Panc1 (cell line): ENCODE results near the gene RMRP. TPM values are rescaled to one million over a fixed set of nuclear protein-coding genes. Genes with fewer than 3 reads are reported as not detected.
A peak's percentile ranks its signal among the peaks of the same experiment; 100 is the strongest.

ENCODE experiments used
- ATAC-seq: fragments of 200-7000 bp; cut with Tn5 transposase; 2 replicates; pipeline ENCODE4 v1.9.1; 2020; ENCODE audit warnings: mild to moderate bottlenecking, moderate library complexity
- BruUV-seq: library from RNA; stranded (reverse); fragments of 400-500 nt; replicated peaks from 2 replicates; lab custom pipeline; 2021; lab: Mats Ljungman, UMichigan
- CTCF ChIA-PET: fragments of 300-600 bp; sonication (Branson Sonifier 250); formaldehyde crosslinking; loops from one replicate; lab custom pipeline; 2022; ENCODE audit warnings: antibody characterized with exemption; lab: Charles Lee
- POLR2A ChIA-PET: fragments of 300-600 bp; sonication (Branson Sonifier 250); formaldehyde crosslinking; loops from one replicate; lab custom pipeline; 2022; ENCODE audit warnings: antibody characterized with exemption; lab: Charles Lee
- DNase-seq: peaks from one replicate; pipeline ENCODE4 v3.0.0-alpha.2; 2010; ENCODE audit warnings: low read depth, low spot score
- H3K27ac ChIP-seq: 2 replicates; pipeline ENCODE4 v1.5.1; 2011; ENCODE audit warnings: mild to moderate bottlenecking, low read length, inconsistent platforms
- H3K27me3 ChIP-seq: fragments of 200-500 bp; sonication (Bioruptor generic); 2 replicates; pipeline ENCODE4 v1.6.0; 2014; ENCODE audit warnings: low read length, inconsistent platforms; ENCODE audit not compliant: control insufficient read depth, insufficient read depth
- H3K36me3 ChIP-seq: fragments of 200-500 bp; sonication (Bioruptor generic); 2 replicates; pipeline ENCODE4 v1.5.1; 2014; ENCODE audit warnings: inconsistent platforms, mild to moderate bottlenecking, low read length, moderate library complexity; ENCODE audit not compliant: control insufficient read depth, insufficient read depth
- H3K4me1 ChIP-seq: 2 replicates; pipeline ENCODE4 v1.5.1; 2011; ENCODE audit warnings: inconsistent platforms, mild to moderate bottlenecking, low read length, moderate library complexity; ENCODE audit not compliant: control insufficient read depth, insufficient read depth
- H3K4me3 ChIP-seq, 2 experiments: 2 replicates each; pipeline ENCODE4 v1.5.1; 2011 to 2012; ENCODE audit warnings: low read depth in 2 of 2, low read length in 2 of 2, mild to moderate bottlenecking in 2 of 2, inconsistent platforms in 1 of 2, moderate library complexity in 1 of 2
- H3K9me3 ChIP-seq: fragments of 200-500 bp; sonication (Bioruptor generic); 2 replicates; pipeline ENCODE4 v1.5.1; 2014; ENCODE audit warnings: low read depth, mild to moderate bottlenecking, inconsistent platforms, low read length, moderate library complexity; ENCODE audit not compliant: control insufficient read depth, insufficient read depth
- POLR2AphosphoS5 ChIP-seq: IDR thresholded peaks from 2 replicates; pipeline ENCODE4 v1.6.1; 2012; ENCODE audit warnings: mild to moderate bottlenecking, low read depth, low read length, moderate library complexity
- REST ChIP-seq, 2 experiments: IDR thresholded peaks; 2 replicates each; pipeline ENCODE4 v1.6.1; 2011 to 2012; ENCODE audit warnings: low read depth in 2 of 2, control low read depth in 1 of 2, low read length in 1 of 2, mild to moderate bottlenecking in 1 of 2, moderate library complexity in 1 of 2; ENCODE audit not compliant: insufficient read depth in 1 of 2
- SIN3A ChIP-seq: IDR thresholded peaks from 2 replicates; pipeline ENCODE4 v1.6.1; 2012; ENCODE audit warnings: low read depth, mild to moderate bottlenecking, low read length, moderate library complexity, borderline replicate concordance; ENCODE audit not compliant: insufficient read depth
- TCF7L2 ChIP-seq: IDR thresholded peaks from 2 replicates; pipeline ENCODE4 v1.6.1; 2011; ENCODE audit warnings: mild to moderate bottlenecking, low read depth, low read length, inconsistent platforms
- in situ Hi-C: cut with HindIII; loops from 2 replicates; pipeline ENCODE4 v1.10.0; 2016; ENCODE audit warnings: low sequenced_read_pairs, low pct_unique_long_range_greater_than_20kb
- intact Hi-C: fragments of 100-400 bp; cut with micrococcal nuclease; formaldehyde crosslinking; loops from one replicate; pipeline ENCODE4 v1.10.0; 2022; ENCODE audit not compliant: unreplicated experiment
- total RNA-seq: library from RNA; stranded (reverse); gene quantifications from one replicate; pipeline ENCODE4 v1.2.1, GENCODE V29; 2021; ENCODE audit not compliant: unreplicated experiment
- TF ChIP-seq, protein P1 (sequence below): fragments of 450-650 bp; IDR thresholded peaks from 2 replicates; pipeline ENCODE4 v1.5.1; 2017; ENCODE audit warnings: mild to moderate bottlenecking

The RMRP gene
- total RNA-seq, 1 experiment from 2014 or later: 29,896 TPM

DNA sequence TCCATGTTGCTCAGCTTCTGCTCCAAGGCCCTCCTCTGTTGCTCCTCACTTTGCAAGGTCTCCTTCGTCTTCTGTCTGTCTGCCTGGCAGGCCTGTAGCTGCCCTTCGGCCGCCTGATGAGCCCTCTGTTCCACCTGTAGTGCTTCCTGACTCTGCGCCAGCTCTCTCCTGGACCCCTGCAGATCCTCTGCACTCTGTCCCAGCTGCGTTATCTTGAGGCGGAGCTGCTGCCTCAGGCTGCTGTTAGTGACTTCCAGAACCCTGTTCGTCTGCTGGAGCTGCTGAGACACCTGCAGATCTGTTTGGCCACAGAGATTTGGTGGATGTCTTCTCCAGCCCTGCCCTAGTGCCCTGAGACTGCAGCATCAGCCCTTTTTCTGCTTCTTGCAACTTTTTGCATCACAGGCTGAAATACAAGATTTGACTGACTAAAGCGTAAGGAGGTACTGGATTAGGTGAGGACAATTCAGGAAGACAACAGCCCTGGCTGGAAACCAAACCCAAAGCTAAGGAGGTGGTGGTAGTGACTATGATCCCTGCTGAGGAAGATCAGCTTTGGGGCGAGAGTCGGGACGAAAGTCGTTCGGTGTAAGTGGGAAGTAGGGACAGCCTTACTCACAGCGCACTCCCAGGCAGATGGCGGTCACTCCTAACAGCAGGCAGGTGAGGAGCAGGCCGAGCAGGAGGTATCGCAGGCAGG, 41.7 kb downstream of the RMRP start:
- intact Hi-C loops: no loop called here

DNA sequence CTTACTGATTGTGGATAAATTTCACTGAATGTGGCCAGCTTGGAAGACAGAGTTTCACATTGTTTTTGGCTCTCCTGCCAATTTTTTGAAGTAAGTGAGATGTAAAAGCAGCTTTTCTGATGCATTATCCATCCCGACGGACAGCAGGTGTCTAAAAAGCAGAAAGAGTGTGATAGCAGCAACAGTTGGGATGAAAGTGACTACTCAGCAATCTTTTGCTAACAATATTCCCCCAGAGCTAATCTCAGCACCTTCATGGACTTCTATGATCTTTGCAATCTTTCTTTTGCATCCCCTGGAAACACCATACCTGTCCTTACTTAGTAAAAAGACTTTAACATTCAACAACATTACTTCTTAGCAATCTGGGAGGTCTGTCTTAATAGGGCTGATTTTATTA, 45.0 kb downstream of the RMRP start:
- CTCF ChIA-PET: interaction anchor here (1.4 kb wide), 1 partner anchor 9 kb away, joined by 3 read pairs; no protein-coding TSS in a partner anchor

More for the DNA sequence above, 41.7 kb downstream of the RMRP start:
- Histone ChIP-seq H3K4me1 (no peaks in the 10 kb centered on the region), H3K27me3 (peaks cover 5% of the 10 kb centered on the region; the same call in 1 of the 2 replicates), H3K4me3 (no peak overlapping the region), H3K27ac (no peak overlapping the region), H3K9me3 (no peaks in the 10 kb centered on the region), H3K36me3 (no peaks in the 10 kb centered on the region)
- in situ Hi-C loops: no loop called here
- TF ChIP-seq SIN3A: no peak
- TF ChIP-seq, protein P1, sequence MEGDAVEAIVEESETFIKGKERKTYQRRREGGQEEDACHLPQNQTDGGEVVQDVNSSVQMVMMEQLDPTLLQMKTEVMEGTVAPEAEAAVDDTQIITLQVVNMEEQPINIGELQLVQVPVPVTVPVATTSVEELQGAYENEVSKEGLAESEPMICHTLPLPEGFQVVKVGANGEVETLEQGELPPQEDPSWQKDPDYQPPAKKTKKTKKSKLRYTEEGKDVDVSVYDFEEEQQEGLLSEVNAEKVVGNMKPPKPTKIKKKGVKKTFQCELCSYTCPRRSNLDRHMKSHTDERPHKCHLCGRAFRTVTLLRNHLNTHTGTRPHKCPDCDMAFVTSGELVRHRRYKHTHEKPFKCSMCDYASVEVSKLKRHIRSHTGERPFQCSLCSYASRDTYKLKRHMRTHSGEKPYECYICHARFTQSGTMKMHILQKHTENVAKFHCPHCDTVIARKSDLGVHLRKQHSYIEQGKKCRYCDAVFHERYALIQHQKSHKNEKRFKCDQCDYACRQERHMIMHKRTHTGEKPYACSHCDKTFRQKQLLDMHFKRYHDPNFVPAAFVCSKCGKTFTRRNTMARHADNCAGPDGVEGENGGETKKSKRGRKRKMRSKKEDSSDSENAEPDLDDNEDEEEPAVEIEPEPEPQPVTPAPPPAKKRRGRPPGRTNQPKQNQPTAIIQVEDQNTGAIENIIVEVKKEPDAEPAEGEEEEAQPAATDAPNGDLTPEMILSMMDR: no peak
- TF ChIP-seq TCF7L2: no peak
- TF ChIP-seq REST (IDR thresholded peaks at IDR 0.05; ENCODE audit: insufficient read depth in 1 of 2, low read depth in 2 of 2, low read length in 1 of 2): no peak
- no peak for TF ChIP-seq POLR2AphosphoS5
- 0 out of 2 replicates have a peak, but pooled peaks have one; percentile 18 for ATAC-seq
- DNase-seq: no peak
- no TSS peak for BruUV-seq
- CTCF ChIA-PET: no interaction called here
- POLR2A ChIA-PET: no interaction called here

More for the DNA sequence above, 45.0 kb downstream of the RMRP start:
- intact Hi-C loops (no loop called here), in situ Hi-C loops (no loop called here)
- Histone ChIP-seq H3K36me3 (no peaks in the 10 kb centered on the region; the same call in 1 of the 2 replicates), H3K4me3 (no peak overlapping the region), H3K4me1 (no peaks in the 10 kb centered on the region), H3K27me3 (peaks cover 5% of the 10 kb centered on the region; the same call in 1 of the 2 replicates), H3K9me3 (no peaks in the 10 kb centered on the region), H3K27ac (no peak overlapping the region)
- BruUV-seq: no TSS peak
- TF ChIP-seq, protein P1: no peak
- TF ChIP-seq REST (IDR thresholded peaks at IDR 0.05; ENCODE audit: insufficient read depth in 1 of 2, low read depth in 2 of 2, low read length in 1 of 2) (no peak), SIN3A (no peak), TCF7L2 (no peak), POLR2AphosphoS5 (no peak)
- ATAC-seq: no peak
- DNase-seq: no peak
- POLR2A ChIA-PET: no interaction called here
